GM12801 (cell line): Measurements from ENCODE around the gene CEACAM4.

Experiments
- TF ChIP-seq, protein P1 (sequence below): IDR thresholded peaks from one replicate; pipeline ENCODE4 v1.5.1; 2011; ENCODE audit warnings: control low read depth; ENCODE audit not compliant: insufficient read length; ENCODE audit errors: extremely low read depth

The CEACAM4 gene

DNA sequence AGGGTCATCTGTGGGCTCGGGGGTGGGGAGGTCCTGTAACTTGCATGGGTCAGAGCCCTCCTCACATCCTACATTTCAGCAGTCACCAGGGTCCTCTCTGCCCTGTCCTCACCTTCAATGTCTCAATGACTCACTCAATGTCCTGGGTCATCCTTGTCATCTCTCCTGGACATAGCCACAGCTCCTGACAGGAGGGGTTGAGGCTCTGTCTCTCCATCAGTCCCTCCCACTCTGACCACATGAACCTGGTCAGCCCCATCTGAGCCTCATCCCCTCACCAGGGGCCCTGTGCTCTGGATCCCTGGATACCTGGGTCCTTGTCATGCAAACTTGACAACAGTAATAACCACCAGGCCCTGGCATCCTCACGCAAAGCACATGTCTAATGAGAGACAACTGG, 37.5 kb downstream of the CEACAM4 start:
- TF ChIP-seq, protein P1, sequence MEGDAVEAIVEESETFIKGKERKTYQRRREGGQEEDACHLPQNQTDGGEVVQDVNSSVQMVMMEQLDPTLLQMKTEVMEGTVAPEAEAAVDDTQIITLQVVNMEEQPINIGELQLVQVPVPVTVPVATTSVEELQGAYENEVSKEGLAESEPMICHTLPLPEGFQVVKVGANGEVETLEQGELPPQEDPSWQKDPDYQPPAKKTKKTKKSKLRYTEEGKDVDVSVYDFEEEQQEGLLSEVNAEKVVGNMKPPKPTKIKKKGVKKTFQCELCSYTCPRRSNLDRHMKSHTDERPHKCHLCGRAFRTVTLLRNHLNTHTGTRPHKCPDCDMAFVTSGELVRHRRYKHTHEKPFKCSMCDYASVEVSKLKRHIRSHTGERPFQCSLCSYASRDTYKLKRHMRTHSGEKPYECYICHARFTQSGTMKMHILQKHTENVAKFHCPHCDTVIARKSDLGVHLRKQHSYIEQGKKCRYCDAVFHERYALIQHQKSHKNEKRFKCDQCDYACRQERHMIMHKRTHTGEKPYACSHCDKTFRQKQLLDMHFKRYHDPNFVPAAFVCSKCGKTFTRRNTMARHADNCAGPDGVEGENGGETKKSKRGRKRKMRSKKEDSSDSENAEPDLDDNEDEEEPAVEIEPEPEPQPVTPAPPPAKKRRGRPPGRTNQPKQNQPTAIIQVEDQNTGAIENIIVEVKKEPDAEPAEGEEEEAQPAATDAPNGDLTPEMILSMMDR: no peak

GRCh38 chr19:41588497-41589209, 38.2 kb downstream of the CEACAM4 start:
- TF ChIP-seq, protein P1: no peak

DNA sequence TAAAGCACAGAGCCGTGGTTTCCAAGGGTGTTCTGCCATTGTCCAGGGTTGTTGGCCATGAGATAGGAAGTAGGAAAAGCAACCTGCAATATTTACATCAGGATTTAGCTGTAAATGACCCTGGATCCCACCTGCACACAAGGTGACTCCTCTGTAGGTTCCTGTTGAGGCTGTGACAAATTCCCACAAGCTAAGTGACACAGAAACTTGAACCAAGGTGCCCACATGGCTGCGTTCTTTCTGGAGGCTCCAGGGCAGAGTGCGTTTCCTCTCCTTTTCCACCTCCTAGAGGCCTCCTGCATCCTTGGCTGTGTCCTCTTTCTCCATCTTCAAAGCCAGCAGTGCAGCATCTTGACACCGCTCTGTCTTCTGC, 39.0 kb downstream of the CEACAM4 start:
- TF ChIP-seq, protein P1: no peak

DNA sequence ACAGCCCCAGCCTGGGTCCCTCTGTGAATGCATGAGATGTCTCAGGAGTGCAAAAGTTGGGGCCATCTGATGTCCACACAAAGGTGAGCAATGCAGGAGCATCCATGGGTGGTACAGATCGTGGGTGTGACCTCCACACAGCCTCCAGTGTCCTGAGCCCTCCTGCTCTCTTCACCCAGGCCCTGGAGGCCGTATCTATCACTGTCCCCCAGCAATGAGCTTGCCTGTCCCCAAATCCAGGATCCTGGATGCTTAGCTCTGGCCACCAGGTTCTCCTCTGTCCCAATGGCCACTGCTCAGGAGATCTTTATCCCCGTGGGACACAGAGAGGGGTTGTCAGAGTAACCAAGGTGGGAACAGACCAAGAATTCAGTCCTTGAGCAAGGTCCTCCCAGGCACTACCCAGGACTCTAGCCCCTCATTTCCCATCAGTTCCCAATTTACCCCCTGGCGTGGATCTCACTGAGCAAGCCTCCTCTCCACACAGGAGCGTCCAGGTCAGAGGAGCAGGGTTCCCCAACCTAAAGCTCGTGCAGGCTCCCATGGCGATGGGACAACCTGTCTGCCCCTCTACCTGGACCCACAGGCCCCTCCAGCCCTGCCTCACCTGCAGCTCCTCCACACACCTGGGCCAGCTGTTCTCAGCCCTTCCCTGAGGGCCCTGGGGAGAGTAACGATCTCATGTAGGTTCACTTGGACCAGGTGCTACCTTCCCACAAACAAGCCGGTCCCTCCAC, 39.6 kb downstream of the CEACAM4 start:
- TF ChIP-seq, protein P1: no peak

- TF ChIP-seq, protein P1: no peak
These were observed 40.8 kb downstream of the CEACAM4 start for GRCh38 chr19:41586064-41586463.

DNA sequence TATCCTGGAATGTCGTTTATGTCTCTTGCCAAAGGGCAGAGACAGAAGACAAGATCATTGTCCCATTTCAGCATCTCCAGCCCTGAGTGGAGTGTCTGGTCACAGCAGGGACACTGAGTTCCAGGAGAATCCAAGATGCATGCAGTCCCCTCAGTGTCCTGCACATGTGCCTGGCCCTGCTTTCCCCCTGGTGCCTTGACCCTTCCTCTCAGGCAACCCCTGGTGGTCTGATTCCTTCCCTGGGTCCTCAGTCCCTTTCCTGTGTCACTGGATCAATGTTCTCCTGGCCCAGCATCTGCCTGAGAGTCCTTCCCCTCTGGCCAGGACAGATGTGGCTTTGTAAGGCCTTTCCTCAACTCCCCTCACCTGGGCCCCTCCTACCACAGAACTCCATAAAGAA, 41.9 kb downstream of the CEACAM4 start:
- TF ChIP-seq, protein P1: no peak

DNA sequence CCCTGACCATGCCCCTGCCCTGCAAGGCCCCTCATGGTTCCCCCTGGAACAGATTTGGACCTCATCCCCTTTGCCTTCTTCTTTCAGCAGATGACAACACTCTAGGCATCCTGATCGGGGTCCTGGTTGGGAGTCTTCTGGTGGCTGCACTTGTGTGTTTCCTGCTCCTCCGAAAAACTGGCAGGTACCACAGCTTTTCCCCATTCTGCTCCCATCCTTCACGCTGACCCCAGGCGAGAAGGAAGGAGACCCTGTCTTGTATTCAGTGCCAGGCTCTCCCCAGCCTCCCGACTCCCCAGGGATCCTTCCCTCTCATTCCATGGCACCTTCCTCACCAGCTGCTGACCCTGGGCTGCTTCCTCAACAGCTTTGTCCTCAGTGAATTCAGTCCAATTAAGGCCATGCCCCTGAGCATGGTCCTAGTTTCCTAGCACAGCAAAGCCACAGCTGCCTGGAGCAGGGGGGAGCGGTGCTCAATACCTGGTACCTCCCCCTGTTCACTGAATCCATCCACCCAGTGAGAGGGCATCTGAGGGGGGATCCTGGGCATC, 42.5 kb downstream of the CEACAM4 start:
- TF ChIP-seq, protein P1: no peak
